CD14-positive monocyte (primary cell): Measurements from ENCODE around the gene SBK2. TPM values are rescaled to one million over a fixed set of nuclear protein-coding genes. Genes with fewer than 3 reads are reported as not detected.

Experiments used
- DNase-seq, 3 donors: peaks; one replicate each; pipeline ENCODE4 v3.0.0-alpha.2; 2011 to 2022
- H2AFZ ChIP-seq: 2 replicates; pipeline ENCODE4 v1.6.0; 2012; ENCODE audit warnings: mild to moderate bottlenecking, low read depth, low read length, inconsistent platforms; ENCODE audit not compliant: insufficient read depth, poor library complexity, severe bottlenecking
- H3K27ac ChIP-seq, 2 donors: 1 replicate in 1 of 2; 2 replicates in 1 of 2; pipeline ENCODE4 v1.5.1; 2012 to 2013; ENCODE audit warnings: low read length in 2 of 2, control low read depth in 1 of 2, inconsistent platforms in 1 of 2, low read depth in 1 of 2, mild to moderate bottlenecking in 1 of 2
- H3K27me3 ChIP-seq, 2 donors: one replicate each; pipeline versions ENCODE4 v1.6.0 to v1.6.1; 2011 to 2013; ENCODE audit warnings: low read length in 2 of 2; ENCODE audit not compliant: control insufficient read depth in 2 of 2, insufficient read depth in 2 of 2
- H3K36me3 ChIP-seq, 2 donors: replicated peaks in 1 of 2; 1 replicate in 1 of 2; 2 replicates in 1 of 2; pipeline versions ENCODE4 v1.5.1 to v1.6.1; 2012 to 2013; ENCODE audit warnings: low read length in 2 of 2, control low read depth in 1 of 2, inconsistent platforms in 1 of 2, mild to moderate bottlenecking in 1 of 2; ENCODE audit not compliant: insufficient read depth in 2 of 2, control insufficient read depth in 1 of 2
- H3K4me1 ChIP-seq, 2 donors: 1 replicate in 1 of 2; 2 replicates in 1 of 2; pipeline versions ENCODE4 v1.5.1 to v1.6.1; 2012 to 2013; ENCODE audit warnings: low read length in 2 of 2, control low read depth in 1 of 2, inconsistent platforms in 1 of 2, mild to moderate bottlenecking in 1 of 2, moderate library complexity in 1 of 2; ENCODE audit not compliant: insufficient read depth in 2 of 2, control insufficient read depth in 1 of 2
- H3K4me2 ChIP-seq: replicated peaks from 2 replicates; pipeline ENCODE3; 2012; ENCODE audit warnings: low read length, moderate library complexity, mild to moderate bottlenecking; ENCODE audit not compliant: poor library complexity, severe bottlenecking; ENCODE audit errors: extremely low read depth
- H3K4me3 ChIP-seq, 3 experiments: fragments of 200-600 bp in 1 of 3; sonication (generic) in 1 of 3; replicated peaks in 1 of 3; 1 replicate in 2 of 3; 2 replicates in 1 of 3; pipeline ENCODE4 v1.5.1; 2011 to 2013; ENCODE audit warnings: low read length in 3 of 3, mild to moderate bottlenecking in 3 of 3, control low read depth in 2 of 3, low read depth in 2 of 3, inconsistent platforms in 1 of 3, moderate library complexity in 1 of 3
- H3K79me2 ChIP-seq: 2 replicates; pipeline ENCODE4 v1.6.0; 2012; ENCODE audit warnings: mild to moderate bottlenecking, control low read depth, inconsistent platforms, low read length, moderate library complexity; ENCODE audit not compliant: insufficient read depth
- H3K9ac ChIP-seq: 2 replicates; pipeline ENCODE4 v1.6.0; 2017; ENCODE audit warnings: low read length, mild to moderate bottlenecking; ENCODE audit not compliant: insufficient read depth, poor library complexity, severe bottlenecking
- H3K9me3 ChIP-seq, 2 donors: replicated peaks in 1 of 2; 1 replicate in 1 of 2; 2 replicates in 1 of 2; pipeline versions ENCODE4 v1.5.1 to v1.6.1; 2012 to 2013; ENCODE audit warnings: low read length in 2 of 2, control low read depth in 1 of 2; ENCODE audit not compliant: control insufficient read depth in 1 of 2, insufficient read depth in 1 of 2
- H4K20me1 ChIP-seq: 2 replicates; pipeline ENCODE4 v1.6.0; 2012; ENCODE audit warnings: mild to moderate bottlenecking, low read length, control low read depth, moderate library complexity; ENCODE audit not compliant: insufficient read depth
- H3K27ac Mint-ChIP-seq, 7 donors: one replicate each; pipeline ENCODE4 v1.8.0; 2020; ENCODE audit warnings: mild to moderate bottlenecking in 7 of 7, mixed read lengths in 7 of 7, moderate library complexity in 6 of 7, inconsistent platforms in 2 of 7
- H3K27me3 Mint-ChIP-seq, 3 donors: one replicate each; pipeline ENCODE4 v1.8.0; 2021 to 2022; ENCODE audit warnings: low read depth in 3 of 3, mild to moderate bottlenecking in 3 of 3, mixed read lengths in 3 of 3, moderate library complexity in 3 of 3, inconsistent platforms in 1 of 3
- H3K36me3 Mint-ChIP-seq, 2 donors: one replicate each; pipeline ENCODE4 v1.8.0; 2020; ENCODE audit warnings: mixed read lengths in 2 of 2, inconsistent platforms in 1 of 2, mild to moderate bottlenecking in 1 of 2
- H3K4me1 Mint-ChIP-seq: one replicate; pipeline ENCODE4 v1.8.0; 2020; ENCODE audit warnings: mild to moderate bottlenecking, mixed read lengths
- H3K4me3 Mint-ChIP-seq, 2 donors: one replicate each; pipeline ENCODE4 v1.8.0; 2020; ENCODE audit warnings: mild to moderate bottlenecking in 2 of 2, mixed read lengths in 2 of 2, moderate library complexity in 1 of 2
- H3K9me3 Mint-ChIP-seq, 7 donors: one replicate each; pipeline ENCODE4 v1.8.0; 2020 to 2022; ENCODE audit warnings: mixed read lengths in 7 of 7, mild to moderate bottlenecking in 6 of 7, moderate library complexity in 6 of 7, inconsistent platforms in 2 of 7
- CTCF ChIP-seq: fragments of 200-600 bp; IDR thresholded peaks from one replicate; pipeline ENCODE4 v1.8.0; 2022; ENCODE audit warnings: antibody characterized with exemption, mild to moderate bottlenecking
- WGBS: methylation state at CpG from one replicate; pipeline ENCODE4 v1.1.5; 2013; ENCODE audit warnings: missing lambda C conversion rate; ENCODE audit not compliant: insufficient coverage; 5-methylcytosine and 5-hydroxymethylcytosine counted together
- intact Hi-C, 2 donors: fragments of 100-400 bp; cut with micrococcal nuclease; formaldehyde crosslinking; loops; one replicate each; pipeline versions ENCODE4 v1.15.0 to v1.15.1; 2023
- polyA plus RNA-seq, 3 donors: library from polyadenylated mRNA; depleted of rRNA in 1 of 3; unstranded in 2 of 3; stranded (reverse) in 1 of 3; fragments of 300-500 nt in 2 of 3; fragments of >200 nt in 1 of 3; fragmentation: Illumina TruSeq in 2 of 3; gene quantifications; 1 replicate in 2 of 3; 2 replicates in 1 of 3; pipeline ENCODE4 v1.2.3, GENCODE V29; 2012 to 2021

Gene SBK2
- polyA plus RNA-seq, 3 donors, result not detected

DNA sequence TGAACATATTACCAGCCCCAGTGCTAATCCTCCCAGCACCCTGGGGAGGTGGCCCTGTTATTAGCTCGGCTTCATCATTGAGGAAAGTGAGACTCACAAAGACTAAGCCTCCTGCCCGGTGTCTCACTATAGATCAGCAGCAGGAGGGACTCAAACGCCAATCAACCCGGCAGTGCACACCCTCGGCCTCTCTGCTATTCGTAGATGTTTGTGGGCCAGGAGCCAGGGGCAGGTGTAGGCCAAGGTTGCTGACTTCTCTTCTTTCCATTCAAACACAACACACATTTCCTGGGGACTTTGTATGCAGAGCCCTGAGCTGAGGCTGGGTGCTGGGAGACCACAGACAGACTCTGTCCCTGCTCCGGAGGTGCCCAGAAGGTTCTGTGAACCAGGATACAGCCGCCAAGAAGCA lies 17.8 kb upstream of the SBK2 start:
- intact Hi-C loops, result no loop called here

GRCh38 chr19:55554302-55554701 lies 17.4 kb upstream of the SBK2 start:
- Mint-ChIP-seq H3K9me3 (no peaks in the 10 kb centered on the region), H3K4me3 (no peak overlapping the region), H3K36me3 (no peaks in the 10 kb centered on the region), H3K4me1 (peaks cover 2% of the 10 kb centered on the region), H3K27me3 (peaks cover 3 to 9% (median 7%) of the 10 kb centered on the region in 3 donors), H3K27ac (peak overlapping the region in 1 of 7 donors; percentile 2)
- Histone ChIP-seq H3K4me1 (no peaks in the 10 kb centered on the region), H3K79me2 (no peaks in the 10 kb centered on the region), H3K9ac (no peak overlapping the region), H3K27me3 (no peaks in the 10 kb centered on the region), H3K4me2 (no peak overlapping the region), H3K4me3 (no peak overlapping the region), H2AFZ (no peak overlapping the region), H3K9me3 (no peaks in the 10 kb centered on the region), H3K36me3 (no peaks in the 10 kb centered on the region), H3K27ac (no peak overlapping the region), H4K20me1 (no peaks in the 10 kb centered on the region)
- TF ChIP-seq CTCF, result no peak
- intact Hi-C loops, result no loop called here
- DNase-seq, result no peak
- WGBS, result 100% methylated on average over 3 of the region's 9 CpGs

More for the DNA sequence above, 17.8 kb upstream of the SBK2 start:
- Histone ChIP-seq H3K27me3 (no peaks in the 10 kb centered on the region), H2AFZ (no peak overlapping the region), H3K9me3 (no peaks in the 10 kb centered on the region), H3K9ac (no peak overlapping the region), H3K79me2 (no peaks in the 10 kb centered on the region), H3K4me3 (no peak overlapping the region), H3K4me1 (no peaks in the 10 kb centered on the region), H3K4me2 (no peak overlapping the region), H4K20me1 (no peaks in the 10 kb centered on the region), H3K27ac (no peak overlapping the region), H3K36me3 (no peaks in the 10 kb centered on the region)
- no peak for TF ChIP-seq CTCF
- Mint-ChIP-seq H3K27ac (no peak overlapping the region), H3K4me1 (peaks cover 2% of the 10 kb centered on the region), H3K36me3 (no peaks in the 10 kb centered on the region), H3K9me3 (no peaks in the 10 kb centered on the region), H3K27me3 (peaks cover 4 to 9% (median 7%) of the 10 kb centered on the region in 3 donors), H3K4me3 (no peak overlapping the region)
- WGBS, result 97% methylated on average over 6 of the region's 8 CpGs
- no peak for DNase-seq
